NCI-H510A treated with DMSO at 0.1 percent for 48 hours (cell line): ENCODE data around the gene PCNT.

ENCODE experiments used
- DNase-seq: peaks from one replicate; lab custom pipeline; 2025; lab: John Stamatoyannopoulos, UW

PCNT gene

DNA sequence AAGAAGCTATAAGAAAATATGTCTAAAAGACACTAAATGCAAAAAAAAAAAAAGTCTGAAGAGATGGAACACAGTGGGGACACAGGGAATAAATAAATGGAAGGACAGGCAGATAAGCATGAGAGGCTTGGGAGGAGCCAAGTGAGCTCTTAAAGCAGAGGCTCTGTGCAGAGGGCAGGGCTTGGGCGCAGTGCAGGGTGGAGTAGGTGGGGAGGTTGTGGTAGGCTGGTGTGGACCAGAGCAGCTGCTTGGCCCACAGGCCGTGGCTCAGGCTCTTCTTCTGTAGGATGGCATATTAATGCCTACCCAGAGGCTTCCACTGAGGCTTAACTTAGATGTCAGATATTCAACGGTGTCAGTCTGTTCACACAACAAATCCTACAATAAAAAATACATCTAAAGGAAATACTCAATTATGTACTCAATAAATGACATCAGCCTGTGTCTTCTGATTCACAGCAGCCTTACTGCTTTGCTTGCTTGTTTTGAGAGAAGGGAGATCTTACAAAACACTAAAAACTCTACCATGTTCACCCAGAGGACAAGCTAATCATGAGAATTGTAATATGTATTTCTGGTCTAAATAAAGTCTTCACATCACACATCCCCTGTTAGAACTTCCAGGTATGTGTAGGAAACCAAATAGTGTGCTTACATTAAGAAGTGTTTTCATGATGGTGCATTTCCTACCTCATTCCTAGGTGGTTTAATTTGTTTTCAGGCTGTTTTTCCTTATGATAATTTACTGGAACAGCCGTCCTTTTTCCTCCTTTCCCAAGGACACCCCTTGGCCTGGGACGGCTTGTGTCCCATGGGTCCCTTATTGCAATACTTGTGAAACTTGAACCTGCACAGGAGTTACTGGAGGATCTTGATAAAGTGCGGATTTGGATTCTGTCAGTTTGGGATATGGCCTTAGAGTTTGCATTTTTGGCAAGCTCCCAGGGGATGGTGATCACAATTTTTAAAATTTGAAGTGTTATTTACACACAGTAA lies 159.6 kb downstream of the PCNT start:
- DNase-seq = peak; percentile 23

GRCh38 chr21:46486481-46487126 lies 162.6 kb downstream of the PCNT start:
- no peak for DNase-seq

- DNase-seq = no peak
These were observed 165.3 kb downstream of the PCNT start for GRCh38 chr21:46489162-46489663.

DNA sequence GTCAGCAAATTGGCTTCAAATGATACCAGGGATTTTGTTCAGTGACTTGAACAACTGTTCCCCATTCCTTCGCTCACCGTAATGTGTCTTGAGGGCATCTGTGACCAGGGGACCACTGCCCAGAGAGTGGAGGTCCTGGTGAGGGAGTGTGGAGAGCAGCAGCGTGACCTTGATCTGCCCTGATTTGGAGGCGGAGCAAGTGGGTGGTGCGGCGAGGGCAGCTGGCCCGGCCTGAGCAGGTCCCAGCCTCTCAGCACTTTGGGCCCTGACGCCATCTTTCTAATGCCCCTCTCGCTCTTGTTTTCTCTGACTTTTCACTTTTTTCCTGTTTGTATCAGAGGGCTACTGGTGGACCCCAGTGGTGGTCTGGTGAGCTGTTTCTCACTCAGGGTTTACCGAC lies 165.8 kb downstream of the PCNT start:
- no peak for DNase-seq

GRCh38 chr21:46491553-46491952 lies 167.6 kb downstream of the PCNT start:
- no peak for DNase-seq

DNA sequence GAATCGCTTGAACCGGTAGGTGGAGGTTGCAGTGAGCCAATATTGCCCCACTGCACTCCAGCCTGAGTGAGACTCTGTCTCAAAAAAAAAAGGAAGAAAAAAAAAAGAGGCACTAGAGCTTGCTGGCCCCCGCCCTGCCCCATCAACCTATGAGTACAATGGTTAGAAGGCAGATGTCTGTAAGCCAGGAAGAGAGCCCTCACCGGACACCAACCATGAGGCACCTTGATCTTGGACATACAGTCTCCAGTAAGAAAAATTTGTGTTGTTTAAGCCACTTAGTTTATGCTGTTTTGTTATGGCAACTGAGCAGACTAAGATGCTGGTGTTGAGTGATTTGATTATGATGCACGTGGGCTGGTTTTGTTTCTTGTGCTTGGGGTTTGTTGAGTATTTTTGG lies 168.9 kb downstream of the PCNT start:
- DNase-seq = no peak

- no peak for DNase-seq
These were observed 169.9 kb downstream of the PCNT start for GRCh38 chr21:46493828-46494227.
